Right cardiac atrium (tissue), 5 donors: ENCODE measurements around the gene NAPB. TPM values are rescaled to one million over a fixed set of nuclear protein-coding genes. Genes with fewer than 3 reads are reported as not detected.
"Not testable (repeated sequence)": the region's sequence is repeated elsewhere in the genome, so short reads cannot be mapped to it uniquely, and the experiment has no call there.

ENCODE experiments used
- ATAC-seq, 2 donors: fragments of 200-7000 bp; cut with Tn5 transposase; one replicate each; pipeline versions ENCODE4 v1.8.0 to v1.9.1; 2020; ENCODE audit warnings: moderate library complexity in 2 of 2, mild to moderate bottlenecking in 1 of 2
- DNase-seq, 3 donors: peaks; one replicate each; pipeline ENCODE4 v3.0.0-alpha.2; 2020
- H3K27ac ChIP-seq: one replicate; pipeline ENCODE4 v1.5.1; 2013; ENCODE audit warnings: mild to moderate bottlenecking, low read length, control low read depth, moderate library complexity
- H3K27me3 ChIP-seq: one replicate; pipeline ENCODE4 v1.6.1; 2013; ENCODE audit not compliant: control insufficient read depth, insufficient read depth
- H3K4me1 ChIP-seq: one replicate; pipeline ENCODE4 v1.6.1; 2013; ENCODE audit warnings: low read length; ENCODE audit not compliant: control insufficient read depth, insufficient read depth
- H3K4me3 ChIP-seq: one replicate; pipeline ENCODE4 v1.5.1; 2013; ENCODE audit warnings: low read length, control low read depth
- H3K9me3 ChIP-seq: one replicate; pipeline ENCODE4 v1.6.1; 2013; ENCODE audit warnings: low read length; ENCODE audit not compliant: control insufficient read depth
- WGBS: extraction: QIAGEN DNeasy Blood & Tissue Kit; methylation state at CpG from one replicate; pipeline ENCODE4 v1.1.7; 2013; 5-methylcytosine and 5-hydroxymethylcytosine counted together
- intact Hi-C, 4 donors: fragments of 100-400 bp; cut with DNase I; formaldehyde crosslinking; loops; one replicate each; pipeline versions ENCODE4 v1.11.0 to v1.14.0; 2022 to 2023
- long read RNA-seq, 4 donors: library from polyadenylated mRNA; unstranded; transcript quantifications; one replicate each; pipeline ENCODE4 v2.0.0, GENCODE V29; 2020 to 2021
- polyA plus RNA-seq: library from polyadenylated mRNA; stranded (reverse); fragments of 200-250 nt; gene quantifications from one replicate; pipeline ENCODE4 v1.2.3, GENCODE V29; 2013
- total RNA-seq, 4 donors: library from RNA; stranded (reverse); fragmentation: NEBNext Ultra II Directional; extraction: Animal tissue kit (Norgen Biotek cat#: 25700); gene quantifications; one replicate each; pipeline ENCODE4 v1.2.1, GENCODE V29; 2021
- donor health status: healthy with polysubstance abuse.
- donor health status: DM: no; HTN: yes; CAD: no.
- donor health status: DM: no; HTN: no; CAD: no.
- donor health status: DM: no; HTN: yes; CAD: no; lungs with severe emphysema.
- donor health status: DM: yes; HTN: yes; CAD: no.

Gene NAPB
- total RNA-seq: 1 to 10 TPM; 6.7 to 8.7 (median 7.8) TPM
- 4.3 TPM for polyA plus RNA-seq
- long read RNA-seq, donor 1, transcript NAPB-201 (11 exons, 3,837 nt): major isoform, 6 of 15 reads
- long read RNA-seq, donor 1, partial matches to known transcripts: 2 of 15 reads
- long read RNA-seq, donor 1, other reads (novel, unspliced or antisense): 4 of 15 reads
- long read RNA-seq, donor 2, partial matches to known transcripts: 0 of 3 reads
- long read RNA-seq, donor 2, other reads (novel, unspliced or antisense): 0 of 3 reads
- long read RNA-seq, donor 3, transcript NAPB-201 (11 exons, 3,837 nt): major isoform, 17 of 40 reads
- long read RNA-seq, donor 3, transcript NAPB-202 (10 exons, 3,824 nt): minor isoform, 5 of 40 reads
- long read RNA-seq, donor 3, partial matches to known transcripts: 0 of 40 reads
- long read RNA-seq, donor 3, other reads (novel, unspliced or antisense): 17 of 40 reads
- long read RNA-seq, donor 4, partial matches to known transcripts: 0 of 9 reads
- long read RNA-seq, donor 4, other reads (novel, unspliced or antisense): 3 of 9 reads

- under 1% methylated on average over 64 of the region's 64 CpGs for WGBS
- peak within 1 kb of the TSS; percentile 87 for H3K4me3 ChIP-seq
- no peaks in the 10 kb centered on the region for H3K27me3 ChIP-seq
- DNase-seq: peak; percentile 97 to 99 (median 99)
- H3K27ac ChIP-seq: peak within 1 kb of the TSS; percentile 58
- intact Hi-C loops: no loop called here
- no peaks in the 10 kb centered on the region for H3K4me1 ChIP-seq
- no peaks in the 10 kb centered on the region for H3K9me3 ChIP-seq
- peak; percentile 99 for ATAC-seq
These were observed at the start of gene NAPB for GRCh38 chr20:23420943-23421931. NAPB (minus strand) TSS chr20:23421488; CDS start chr20:23421402, 86 bp downstream.

- 81% methylated on average over 3 of the region's 3 CpGs for WGBS
- H3K4me1 ChIP-seq, H3K4me3 ChIP-seq, intact Hi-C loops, H3K9me3 ChIP-seq, H3K27ac ChIP-seq, H3K27me3 ChIP-seq, DNase-seq, ATAC-seq: not testable (repeated sequence)
These were observed 45.7 kb upstream of the NAPB start for GRCh38 chr20:23466961-23467360.

- intact Hi-C loops: no loop called here
- H3K9me3 ChIP-seq: no peaks in the 10 kb centered on the region
- no peaks in the 10 kb centered on the region for H3K4me1 ChIP-seq
- no peaks in the 10 kb centered on the region for H3K27me3 ChIP-seq
- WGBS: 98% methylated on average over 1 of the region's 1 CpG
- no peak for ATAC-seq
- H3K4me3 ChIP-seq: no peak overlapping the region
- no peak for DNase-seq
- H3K27ac ChIP-seq: no peak overlapping the region
These were observed 39.9 kb upstream of the NAPB start for GRCh38 chr20:23461180-23461579.

GRCh38 chr20:23459461-23460150 lies 38.3 kb upstream of the NAPB start:
- Histone ChIP-seq H3K9me3 (no peaks in the 10 kb centered on the region), H3K4me1 (no peaks in the 10 kb centered on the region), H3K4me3 (no peak overlapping the region), H3K27ac (no peak overlapping the region), H3K27me3 (no peaks in the 10 kb centered on the region)
- no peak for ATAC-seq
- intact Hi-C loops: no loop called here
- 83% methylated on average over 3 of the region's 3 CpGs for WGBS
- DNase-seq: no peak

- Histone ChIP-seq H3K27ac (no peak overlapping the region), H3K4me3 (no peak overlapping the region), H3K27me3 (no peaks in the 10 kb centered on the region), H3K4me1 (no peaks in the 10 kb centered on the region), H3K9me3 (no peaks in the 10 kb centered on the region)
- intact Hi-C loops: no loop called here
- ATAC-seq (no peak), DNase-seq (no peak)
- 86% methylated on average over 7 of the region's 7 CpGs for WGBS
These were observed 35.6 kb upstream of the NAPB start for GRCh38 chr20:23456873-23457272.

GRCh38 chr20:23456409-23456808 lies 35.1 kb upstream of the NAPB start:
- Histone ChIP-seq H3K4me1 (no peaks in the 10 kb centered on the region), H3K27me3 (no peaks in the 10 kb centered on the region), H3K9me3 (no peaks in the 10 kb centered on the region), H3K4me3 (no peak overlapping the region), H3K27ac (no peak overlapping the region)
- intact Hi-C loops: no loop called here
- WGBS: 47% methylated on average over 3 of the region's 3 CpGs
- ATAC-seq (no peak), DNase-seq (no peak)

- no peak for ATAC-seq
- Histone ChIP-seq H3K4me1 (no peaks in the 10 kb centered on the region), H3K9me3 (no peaks in the 10 kb centered on the region), H3K27me3 (no peaks in the 10 kb centered on the region), H3K27ac (no peak overlapping the region), H3K4me3 (no peak overlapping the region)
- 86% methylated on average over 7 of the region's 7 CpGs for WGBS
- DNase-seq: no peak
- intact Hi-C loops: no loop called here
These were observed 34.4 kb upstream of the NAPB start for GRCh38 chr20:23455639-23456038.

- 91% methylated on average over 1 of the region's 1 CpG for WGBS
- Histone ChIP-seq H3K27me3 (no peaks in the 10 kb centered on the region), H3K4me1 (no peaks in the 10 kb centered on the region), H3K9me3 (no peaks in the 10 kb centered on the region), H3K4me3 (no peak overlapping the region), H3K27ac (no peak overlapping the region)
- intact Hi-C loops: no loop called here
- ATAC-seq: no peak
- no peak for DNase-seq
These were observed 33.5 kb upstream of the NAPB start for GRCh38 chr20:23454816-23455215.

GRCh38 chr20:23453549-23454543 lies 32.6 kb upstream of the NAPB start:
- intact Hi-C loops: no loop called here
- no peaks in the 10 kb centered on the region for H3K9me3 ChIP-seq
- WGBS: 87% methylated on average over 15 of the region's 15 CpGs

GRCh38 chr20:23452776-23453175 lies 31.5 kb upstream of the NAPB start, which contains the start of gene CST11:
CST11 (minus strand) TSS chr20:23452876; CDS start chr20:23452811, 65 bp downstream.
- ATAC-seq: no peak
- intact Hi-C loops: no loop called here
- no peaks in the 10 kb centered on the region for H3K4me1 ChIP-seq
- H3K4me3 ChIP-seq: no peak within 1 kb of the TSS
- no peaks in the 10 kb centered on the region for H3K9me3 ChIP-seq
- no peaks in the 10 kb centered on the region for H3K27me3 ChIP-seq
- 40% methylated on average over 4 of the region's 4 CpGs for WGBS
- no peak for DNase-seq
- no peak within 1 kb of the TSS for H3K27ac ChIP-seq

More at GRCh38 chr20:23453549-23454543, 32.6 kb upstream of the NAPB start:
- Histone ChIP-seq H3K4me1 (no peaks in the 10 kb centered on the region), H3K4me3 (no peak overlapping the region), H3K27me3 (no peaks in the 10 kb centered on the region), H3K27ac (no peak overlapping the region)
- DNase-seq (no peak), ATAC-seq (no peak)
